ENCODE measurements around the gene TRAM2. TPM values are rescaled to one million over a fixed set of nuclear protein-coding genes. Genes with fewer than 3 reads are reported as not detected.
A peak's percentile ranks its signal among the peaks of the same experiment; 100 is the strongest.

The TRAM2 gene
- total and polyA plus RNA-seq, 2 of the 13 experiments (the other 11 are each of a cell fraction or from before 2014, with no cell fraction given): 49.1 to 72.5 TPM

- TF ChIP-seq CBX2 (IDR thresholded peaks at IDR 0.05; ENCODE audit: low read depth, low read length): no peak
- no peak for TF ChIP-seq CBX2 (CRISPR knock-in tag; IDR thresholded peaks at IDR 0.05; ENCODE audit: low read depth)
- TF ChIP-seq ZNF644 (CRISPR knock-in tag; IDR thresholded peaks at IDR 0.05; ENCODE audit: low read depth): peak; percentile 96
- no peak for TF ChIP-seq ZBTB3 (CRISPR knock-in tag; IDR thresholded peaks at IDR 0.05; ENCODE audit: borderline replicate concordance, low read depth)
- peak; percentile 16; the same call in 1 of the 2 replicates for TF ChIP-seq AHR (CRISPR knock-in tag; IDR thresholded peaks at IDR 0.05)
- TF ChIP-seq SIN3B (IDR thresholded peaks at IDR 0.05; ENCODE audit: low read length): no peak
- TF ChIP-seq STAT6 (CRISPR knock-in tag; IDR thresholded peaks at IDR 0.05; ENCODE audit: borderline replicate concordance): 0 out of 2 replicates have a peak, but pooled peaks have one; percentile 50
- no peak for TF ChIP-seq MED13 (CRISPR knock-in tag; IDR thresholded peaks at IDR 0.05)
- peak; percentile 53; the same call in 1 of the 2 replicates for TF ChIP-seq MYPOP (CRISPR knock-in tag; IDR thresholded peaks at IDR 0.05)
- no peak for TF ChIP-seq ZNF776 (CRISPR knock-in tag; IDR thresholded peaks at IDR 0.05)
- TF ChIP-seq AFF4 (CRISPR knock-in tag; IDR thresholded peaks at IDR 0.05): no peak
- TF ChIP-seq KDM4B (CRISPR knock-in tag; IDR thresholded peaks at IDR 0.05): peak; percentile 85; the same call in 1 of the 2 replicates
- TF ChIP-seq HNRNPK (IDR thresholded peaks at IDR 0.05; ENCODE audit: low read depth, low read length, poor library complexity, severe bottlenecking): no peak
- peak; percentile 72; the same call in 1 of the 2 replicates for TF ChIP-seq RCOR2 (CRISPR knock-in tag; IDR thresholded peaks at IDR 0.05)
- TF ChIP-seq KDM2A (CRISPR knock-in tag; IDR thresholded peaks at IDR 0.05; ENCODE audit: borderline replicate concordance, low read depth): peak; percentile 59
These were observed 59.2 kb downstream of the TRAM2 start (continued) for GRCh38 chr6:52517502-52518278.

Measured in HepG2 (cell line).